HG03060 (cell line): ENCODE data around the gene PLXNA1.

Source experiments
- ATAC-seq: cut with Tn5 transposase; IDR thresholded peaks from one replicate; pipeline ENCODE4 v1.9.1; 2021; ENCODE audit warnings: low read depth, moderate number of reproducible peaks; ENCODE audit not compliant: unreplicated experiment

Gene PLXNA1

DNA sequence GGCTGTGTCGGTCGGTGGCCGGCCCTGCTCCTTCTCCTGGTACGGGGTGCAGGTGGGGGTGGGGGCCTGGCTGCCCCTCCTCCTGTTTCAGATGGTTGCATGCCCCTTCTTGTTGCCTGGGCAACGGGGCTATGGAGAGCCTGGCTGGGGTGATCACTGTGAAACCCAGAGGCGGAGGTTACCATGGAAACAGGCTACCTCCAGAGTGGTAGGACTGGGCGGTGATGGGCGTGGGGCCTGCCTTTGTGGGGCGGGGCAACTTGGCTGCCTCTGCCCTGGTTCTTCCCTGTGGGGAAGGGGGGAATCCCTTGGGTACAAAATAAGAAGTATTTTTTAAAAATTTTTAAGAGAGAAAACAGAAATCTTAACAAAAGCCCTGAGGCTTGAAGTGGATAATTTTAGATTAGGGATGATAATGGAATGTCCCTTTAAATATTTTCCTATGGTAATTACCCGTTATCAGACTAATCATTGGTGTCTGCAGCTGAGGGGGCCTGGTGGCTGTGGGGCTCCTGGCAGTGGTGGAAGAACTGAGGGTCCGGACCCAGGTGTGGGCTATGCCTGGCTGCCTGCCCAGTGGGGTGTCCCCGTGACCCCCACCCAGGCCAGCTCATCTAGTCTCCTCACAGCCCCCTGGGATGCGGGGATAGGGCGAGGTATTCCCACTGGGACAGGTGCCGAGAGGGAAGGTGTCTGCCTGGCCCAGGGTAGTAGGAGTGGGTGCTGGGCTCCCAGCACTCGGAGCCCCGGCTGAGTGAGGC is 32.5 kb downstream of the PLXNA1 start:
- ATAC-seq, result no peak

DNA sequence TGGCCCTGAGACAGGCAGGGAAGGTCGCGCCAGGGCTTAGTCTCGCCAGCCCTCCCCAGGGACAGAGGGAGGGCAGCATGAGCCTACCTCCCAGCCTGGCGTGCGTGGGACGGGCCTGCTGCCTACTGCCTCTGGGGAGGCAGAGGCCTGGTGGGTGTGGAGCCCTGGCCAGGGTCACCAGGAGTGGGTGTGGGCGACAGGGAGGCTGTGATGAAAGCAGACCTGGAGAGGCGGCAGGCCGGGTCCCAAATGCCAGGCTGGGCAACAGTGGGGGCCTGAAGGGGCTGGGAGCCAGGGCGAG is 33.1 kb downstream of the PLXNA1 start:
- ATAC-seq, result no peak

DNA sequence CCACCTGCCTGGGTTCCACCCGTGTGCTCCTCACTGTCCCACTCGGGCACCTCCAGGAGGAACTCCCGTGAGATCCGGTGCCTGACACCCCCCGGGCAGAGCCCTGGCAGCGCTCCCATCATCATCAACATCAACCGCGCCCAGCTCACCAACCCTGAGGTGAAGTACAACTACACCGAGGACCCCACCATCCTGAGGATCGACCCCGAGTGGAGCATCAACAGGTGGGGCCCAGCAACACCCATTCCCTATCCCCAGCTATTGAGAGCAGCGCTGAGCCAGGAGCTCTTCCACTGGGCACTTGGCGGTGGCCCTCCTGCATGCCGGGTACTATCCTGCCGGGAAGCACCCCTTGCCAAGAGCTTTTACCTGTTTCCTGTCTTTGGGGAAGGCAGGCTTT is 33.5 kb downstream of the PLXNA1 start:
- ATAC-seq, result no peak

DNA sequence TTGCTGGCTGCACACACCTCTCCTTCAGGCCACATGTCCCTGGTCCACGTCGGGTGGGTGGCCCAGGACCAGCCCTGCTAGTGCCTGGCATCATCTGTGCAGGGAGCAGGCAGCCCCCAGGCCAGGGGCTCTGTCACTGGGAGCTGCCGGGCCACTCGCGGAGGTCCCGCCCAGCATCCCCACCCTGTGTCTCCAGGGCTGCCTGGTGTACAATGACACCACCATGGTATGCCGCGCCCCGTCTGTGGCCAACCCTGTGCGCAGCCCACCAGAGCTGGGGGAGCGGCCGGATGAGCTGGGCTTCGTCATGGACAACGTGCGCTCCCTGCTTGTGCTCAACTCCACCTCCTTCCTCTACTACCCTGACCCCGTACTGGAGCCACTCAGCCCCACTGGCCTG is 34.3 kb downstream of the PLXNA1 start:
- ATAC-seq, result no peak

DNA sequence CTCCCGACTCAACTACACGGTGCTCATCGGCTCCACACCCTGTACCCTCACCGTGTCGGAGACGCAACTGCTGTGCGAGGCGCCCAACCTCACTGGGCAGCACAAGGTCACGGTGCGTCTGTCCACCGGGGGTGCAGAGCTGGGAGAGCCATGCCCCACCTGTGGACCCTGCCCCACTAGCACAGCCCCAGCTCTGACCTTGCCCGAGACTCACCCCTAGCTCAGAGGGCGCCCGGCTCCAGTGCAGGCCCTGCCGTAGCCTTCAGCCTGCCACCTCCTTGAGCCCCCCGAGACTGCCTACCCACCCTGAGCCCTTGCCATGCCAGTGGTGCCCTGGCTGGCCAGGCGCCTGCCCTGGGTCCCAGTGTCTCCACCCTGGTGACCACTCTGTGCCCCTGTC is 34.9 kb downstream of the PLXNA1 start:
- ATAC-seq, result no peak

DNA sequence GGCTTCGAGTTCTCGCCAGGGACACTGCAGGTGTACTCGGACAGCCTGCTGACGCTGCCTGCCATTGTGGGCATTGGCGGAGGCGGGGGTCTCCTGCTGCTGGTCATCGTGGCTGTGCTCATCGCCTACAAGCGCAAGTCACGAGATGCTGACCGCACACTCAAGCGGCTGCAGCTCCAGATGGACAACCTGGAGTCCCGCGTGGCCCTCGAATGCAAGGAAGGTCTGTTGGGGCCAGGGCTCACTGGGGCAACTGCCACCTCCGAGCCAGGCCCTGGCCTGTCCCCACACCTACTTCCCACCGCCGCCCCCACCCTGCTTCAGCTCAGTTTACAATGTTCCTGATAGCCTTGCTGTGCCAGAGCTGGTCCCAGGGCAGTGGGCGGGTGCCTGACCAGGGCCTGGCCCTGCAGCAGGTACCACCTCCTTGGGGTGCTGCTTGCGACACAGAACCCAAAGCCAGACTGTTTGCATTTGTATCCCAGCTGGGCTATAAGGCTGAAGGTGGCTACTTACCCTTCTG is 35.5 kb downstream of the PLXNA1 start:
- ATAC-seq, result no peak

DNA sequence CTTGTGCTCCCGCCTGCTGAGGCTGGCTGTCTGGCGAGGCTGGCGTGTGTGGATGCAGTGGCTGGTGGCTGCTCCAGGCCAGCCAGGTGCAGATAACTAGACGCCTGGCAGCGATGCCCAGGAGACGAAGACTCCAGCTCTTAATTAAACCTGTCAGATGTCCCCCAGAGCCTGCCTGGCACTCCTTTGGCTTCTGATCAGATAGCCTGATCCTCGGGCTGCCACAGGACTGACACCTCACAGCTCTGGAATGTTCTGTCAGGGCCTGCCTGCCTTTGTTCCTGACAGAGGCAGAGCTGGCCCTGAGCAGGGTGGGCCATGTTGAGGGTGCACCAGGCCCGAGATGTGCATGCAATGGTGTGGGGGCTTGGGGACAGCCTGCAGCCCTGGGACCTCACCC is 36.5 kb downstream of the PLXNA1 start:
- no peak for ATAC-seq

DNA sequence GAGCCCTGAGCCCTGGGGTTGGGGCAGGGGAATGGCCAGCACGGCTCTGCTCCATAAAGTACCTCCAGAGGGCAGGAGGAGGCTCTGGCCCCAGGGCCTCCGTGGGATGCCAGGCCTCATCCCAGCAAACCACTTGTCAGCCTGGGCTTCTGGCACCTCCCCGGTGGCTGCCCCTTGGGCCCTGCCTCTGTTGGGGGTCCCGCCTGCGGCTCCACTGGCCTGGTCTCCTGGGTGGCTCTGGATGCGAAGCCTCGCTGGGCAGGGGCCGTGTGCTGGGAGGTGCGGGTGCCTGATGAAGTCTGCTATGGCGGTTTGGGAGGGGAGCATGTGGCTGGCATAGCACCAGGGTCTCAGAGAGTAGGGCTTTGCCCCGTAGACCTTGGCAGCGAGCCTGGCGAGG is 37.6 kb downstream of the PLXNA1 start:
- no peak for ATAC-seq

DNA sequence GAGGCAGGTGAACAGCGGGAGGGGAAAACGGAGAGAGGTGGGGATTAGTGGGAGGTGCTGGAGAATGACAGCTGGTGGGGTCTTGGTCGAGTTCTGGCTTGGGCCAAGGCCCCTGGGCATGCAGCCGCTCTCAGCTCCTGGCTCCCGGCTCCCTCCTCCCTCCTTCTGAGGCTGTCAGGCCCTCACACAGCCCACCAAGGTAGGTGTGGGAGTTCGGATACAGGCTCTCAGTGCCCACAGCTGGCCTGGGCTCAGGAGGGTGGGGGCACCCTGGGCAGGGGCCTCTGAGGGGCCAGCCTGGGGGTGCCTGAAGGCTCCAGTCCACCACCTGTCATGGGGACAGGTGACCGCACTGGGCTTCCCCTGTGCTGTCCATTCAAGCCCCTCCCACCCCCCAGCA is 39.9 kb downstream of the PLXNA1 start:
- no peak for ATAC-seq

DNA sequence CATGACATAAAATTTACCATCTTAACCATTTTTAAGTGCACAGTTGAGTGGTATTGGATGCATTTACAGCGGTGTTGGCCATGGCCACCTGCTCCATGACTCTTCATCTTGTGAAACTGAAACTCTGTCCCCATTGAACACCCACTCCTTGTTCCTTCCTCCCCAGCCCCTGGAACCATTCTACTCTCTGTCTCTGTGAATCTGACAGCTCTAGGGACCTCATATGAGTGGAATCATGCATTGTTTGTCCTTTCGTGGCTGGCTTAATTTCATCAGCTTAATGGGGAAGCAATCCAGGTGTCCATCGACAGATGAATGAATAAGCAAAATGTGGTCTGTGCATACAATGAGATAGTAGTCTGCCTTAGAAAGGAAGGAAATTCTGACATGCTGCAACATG is 42.5 kb downstream of the PLXNA1 start:
- no peak for ATAC-seq

DNA sequence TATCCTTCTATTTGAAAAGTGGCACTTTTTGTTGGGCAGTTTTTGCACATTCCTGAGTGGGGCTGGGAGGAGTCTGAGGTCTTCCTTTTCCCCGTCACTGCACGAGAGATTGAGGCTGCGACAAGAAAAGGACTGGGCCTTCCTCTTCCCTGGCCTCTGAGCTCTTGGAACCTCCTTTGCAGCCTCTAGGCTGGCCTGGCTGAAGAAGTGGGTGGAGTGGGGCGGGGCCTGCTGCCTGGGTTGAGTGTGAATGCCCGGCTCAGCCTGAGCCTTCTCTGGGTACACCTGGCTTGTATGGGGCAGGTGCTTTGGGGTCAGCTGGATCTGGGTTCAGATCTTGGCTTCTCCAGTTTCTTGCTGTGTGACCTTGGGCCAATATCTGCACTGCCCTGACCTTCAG is 43.1 kb downstream of the PLXNA1 start:
- ATAC-seq, result no peak

DNA sequence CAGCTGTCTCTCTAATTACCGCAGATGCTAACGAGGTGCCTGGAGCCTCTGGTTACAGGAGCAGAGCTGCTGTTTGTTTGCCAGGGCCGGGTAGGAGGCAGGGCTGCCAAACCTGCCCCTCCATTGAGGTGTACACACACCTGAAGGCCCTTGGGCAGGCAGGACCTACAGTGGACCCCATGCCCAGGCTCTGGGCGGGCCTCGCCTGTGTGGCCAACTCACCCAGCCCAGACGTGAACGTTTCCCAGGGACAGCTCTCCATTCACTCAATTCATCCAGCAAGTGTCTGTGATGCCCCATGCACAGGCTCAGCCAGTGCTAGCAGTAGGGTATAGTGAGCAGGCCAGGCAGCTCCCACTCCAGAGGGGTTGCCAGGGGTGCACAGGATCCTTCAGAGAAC is 43.7 kb downstream of the PLXNA1 start:
- no peak for ATAC-seq

DNA sequence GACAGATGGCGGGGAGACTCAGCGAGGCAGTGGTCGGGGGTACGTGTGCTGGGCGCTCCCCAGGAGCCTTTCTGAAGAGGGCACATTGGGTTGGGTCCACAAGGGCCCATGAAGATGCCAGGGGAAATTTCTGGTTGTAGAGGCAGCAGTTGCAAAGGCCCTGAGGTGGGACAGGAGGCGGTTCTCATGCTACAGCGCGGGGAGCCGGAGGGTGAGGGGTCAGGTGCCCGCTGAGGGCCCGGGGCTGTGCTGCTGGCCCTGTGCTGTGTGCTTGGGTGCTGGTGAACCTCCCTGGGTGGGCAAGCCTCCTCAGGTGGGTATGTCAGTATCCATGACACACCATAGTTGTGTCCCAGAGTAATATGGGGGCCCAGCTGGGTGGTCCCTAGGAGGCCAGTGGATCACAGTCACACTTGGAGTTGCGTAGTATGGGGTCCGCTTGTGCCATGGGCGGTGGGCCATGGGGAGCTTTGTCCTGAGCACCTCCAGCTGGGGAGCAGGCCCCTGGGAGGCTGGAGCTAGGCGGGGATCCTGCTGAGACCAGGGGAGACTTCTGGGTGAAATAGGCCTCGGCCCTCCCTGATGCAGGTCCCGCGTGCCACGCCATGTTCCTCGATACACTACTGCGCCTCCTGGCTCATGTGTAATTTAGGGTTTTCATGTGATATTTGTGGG is 44.3 kb downstream of the PLXNA1 start:
- ATAC-seq, result no peak

DNA sequence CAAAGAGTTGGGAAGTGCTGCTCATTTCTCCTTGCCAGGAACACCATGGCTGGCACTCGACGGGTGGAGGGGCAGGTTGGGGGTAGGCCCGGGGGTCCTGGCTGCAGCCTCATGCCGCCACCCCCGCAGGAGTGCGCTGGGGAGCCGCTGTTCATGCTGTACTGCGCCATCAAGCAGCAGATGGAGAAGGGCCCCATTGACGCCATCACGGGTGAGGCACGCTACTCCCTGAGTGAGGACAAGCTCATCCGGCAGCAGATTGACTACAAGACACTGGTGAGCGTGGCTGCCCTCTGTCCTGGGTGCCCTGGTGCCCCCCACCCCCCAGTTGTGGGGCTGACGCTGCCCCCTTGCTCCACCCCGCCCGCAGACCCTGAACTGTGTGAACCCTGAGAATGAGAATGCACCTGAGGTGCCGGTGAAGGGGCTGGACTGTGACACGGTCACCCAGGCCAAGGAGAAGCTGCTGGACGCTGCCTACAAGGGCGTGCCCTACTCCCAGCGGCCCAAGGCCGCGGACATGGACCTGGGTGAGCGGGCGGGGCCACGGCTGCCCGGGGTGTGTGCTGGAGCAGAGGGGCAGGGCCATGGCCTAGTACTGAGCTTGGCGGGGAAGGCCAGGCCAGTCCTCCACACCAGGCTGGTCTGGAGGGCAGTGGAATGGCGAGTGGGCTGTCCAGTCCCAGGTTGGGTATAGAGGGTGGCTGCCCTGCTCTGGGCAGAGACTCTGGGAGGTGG is 45.1 kb downstream of the PLXNA1 start:
- no peak for ATAC-seq

DNA sequence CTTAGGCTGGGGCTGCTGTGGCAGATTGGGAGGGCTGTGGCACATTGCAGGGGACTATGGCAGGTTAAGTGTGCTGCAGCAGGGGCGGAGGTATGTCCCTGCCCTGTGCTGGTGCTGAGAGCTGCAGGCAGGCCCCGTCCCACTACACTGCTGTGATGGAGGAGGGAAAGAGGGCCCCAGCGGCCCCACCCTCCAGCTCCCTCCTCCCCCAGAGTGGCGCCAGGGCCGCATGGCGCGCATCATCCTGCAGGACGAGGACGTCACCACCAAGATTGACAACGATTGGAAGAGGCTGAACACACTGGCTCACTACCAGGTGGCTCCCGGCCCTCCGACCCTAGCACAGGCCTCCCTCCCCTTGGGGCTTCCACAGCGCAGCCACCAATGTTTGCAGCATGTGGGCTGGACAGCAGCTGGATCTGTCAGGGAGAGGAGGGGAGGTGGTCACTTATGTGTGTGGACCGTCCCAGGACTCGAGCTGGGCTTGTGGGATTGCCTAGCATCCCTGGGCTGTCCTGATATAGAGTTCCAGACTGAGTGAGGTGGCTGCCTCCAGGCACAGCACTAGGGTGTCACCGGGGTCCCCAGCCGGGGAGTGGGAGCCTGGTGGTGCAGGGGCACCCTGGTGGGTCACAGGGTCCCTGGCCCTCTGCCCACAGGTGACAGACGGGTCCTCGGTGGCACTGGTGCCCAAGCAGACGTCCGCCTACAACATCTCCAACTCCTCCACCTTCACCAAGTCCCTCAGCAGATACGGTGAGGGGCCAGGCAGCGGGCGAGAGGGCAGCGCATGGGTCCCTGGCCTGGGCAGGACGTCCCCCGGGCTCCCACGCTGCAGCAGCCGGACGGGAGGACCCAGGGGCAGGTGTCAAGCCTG is 46.1 kb downstream of the PLXNA1 start:
- ATAC-seq, result no peak

DNA sequence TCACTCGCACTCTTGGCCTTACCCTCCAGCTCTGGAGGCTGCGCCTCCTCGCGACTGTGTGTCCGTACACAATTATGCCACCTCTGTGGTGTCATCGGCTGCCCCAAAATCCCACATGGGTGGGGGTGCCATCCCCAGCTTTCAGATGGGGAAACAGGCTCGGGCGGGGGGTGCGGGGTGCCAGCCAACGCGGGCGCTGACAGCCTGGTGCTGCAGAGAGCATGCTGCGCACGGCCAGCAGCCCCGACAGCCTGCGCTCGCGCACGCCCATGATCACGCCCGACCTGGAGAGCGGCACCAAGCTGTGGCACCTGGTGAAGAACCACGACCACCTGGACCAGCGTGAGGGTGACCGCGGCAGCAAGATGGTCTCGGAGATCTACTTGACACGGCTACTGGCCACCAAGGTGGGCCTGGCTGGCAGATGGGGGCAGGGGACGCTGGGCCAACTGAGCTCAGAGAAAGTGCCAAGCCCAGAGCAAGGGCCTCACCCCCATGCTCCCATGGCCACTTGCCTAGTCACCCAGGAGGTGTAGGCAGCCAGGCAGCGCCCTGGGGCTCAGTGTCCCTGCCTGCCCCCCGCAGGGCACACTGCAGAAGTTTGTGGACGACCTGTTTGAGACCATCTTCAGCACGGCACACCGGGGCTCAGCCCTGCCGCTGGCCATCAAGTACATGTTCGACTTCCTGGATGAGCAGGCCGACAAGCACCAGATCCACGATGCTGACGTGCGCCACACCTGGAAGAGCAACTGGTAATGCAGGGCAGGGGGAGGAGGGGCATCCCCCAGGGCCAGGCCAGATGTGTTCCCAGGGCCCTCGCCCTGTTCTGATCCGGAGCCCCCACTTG is 47.0 kb downstream of the PLXNA1 start:
- ATAC-seq, result no peak

DNA sequence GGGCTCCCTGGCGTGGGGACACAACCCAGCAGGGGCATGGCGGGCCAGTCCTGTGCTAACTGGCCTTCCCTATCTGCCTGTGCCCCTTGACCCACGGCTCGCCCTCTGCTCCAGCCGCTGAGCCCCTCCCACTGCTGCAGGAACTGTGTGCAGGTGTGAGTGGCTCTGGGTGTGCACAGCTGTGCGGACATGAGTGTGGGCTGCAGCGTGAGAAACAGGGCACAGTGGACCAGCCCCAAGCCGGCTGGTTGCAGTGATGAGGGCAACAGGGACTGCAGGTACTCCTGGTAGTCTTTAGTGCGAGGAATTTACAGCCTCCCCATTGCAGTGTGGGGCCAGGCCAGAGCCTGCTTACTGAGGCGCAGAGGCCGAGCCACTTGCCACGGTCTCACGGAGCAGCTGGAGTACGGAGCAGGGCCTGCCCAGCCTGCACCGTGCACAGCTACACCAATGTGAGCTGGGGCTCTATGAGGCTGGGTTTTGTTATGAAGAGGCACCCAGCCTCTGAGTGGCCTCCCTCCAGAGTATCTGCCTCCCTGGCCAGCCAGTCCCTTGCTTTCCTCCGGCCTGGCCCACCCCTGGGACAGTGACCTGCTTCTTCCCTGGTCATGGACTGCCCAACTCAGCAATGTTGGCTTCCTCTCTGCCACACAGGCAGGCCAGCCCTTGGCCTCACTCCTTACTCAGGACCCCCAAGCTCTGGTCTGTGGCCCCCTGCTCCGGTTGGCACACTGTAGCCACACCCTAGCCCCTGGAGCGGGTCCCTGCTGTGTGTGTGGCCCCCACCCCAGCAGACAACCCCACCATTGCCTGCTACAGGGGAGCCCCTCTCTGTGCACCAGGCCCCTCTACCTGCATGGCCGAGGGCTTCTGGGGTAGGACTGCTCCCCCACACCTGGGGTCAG is 47.8 kb downstream of the PLXNA1 start:
- no peak for ATAC-seq

DNA sequence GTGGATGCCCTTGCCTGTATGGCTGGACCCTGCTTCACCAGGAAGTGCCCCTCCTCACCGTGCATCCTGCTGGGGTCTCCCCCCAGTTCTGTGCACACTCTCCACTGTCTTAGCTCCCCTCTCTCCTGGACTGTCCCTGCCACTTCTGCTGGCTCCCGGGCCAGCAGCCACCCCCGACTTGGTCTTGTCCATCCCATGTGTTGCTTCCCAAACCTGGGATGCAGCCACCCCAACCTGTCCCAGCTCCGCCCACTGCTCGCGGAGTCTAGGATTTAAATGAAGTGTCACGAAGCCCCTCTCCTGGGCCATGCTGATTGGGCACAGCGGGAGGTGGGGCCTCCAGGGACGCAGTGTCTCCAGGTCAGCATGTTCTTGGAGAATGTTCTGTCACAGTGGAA is 48.5 kb downstream of the PLXNA1 start:
- no peak for ATAC-seq

DNA sequence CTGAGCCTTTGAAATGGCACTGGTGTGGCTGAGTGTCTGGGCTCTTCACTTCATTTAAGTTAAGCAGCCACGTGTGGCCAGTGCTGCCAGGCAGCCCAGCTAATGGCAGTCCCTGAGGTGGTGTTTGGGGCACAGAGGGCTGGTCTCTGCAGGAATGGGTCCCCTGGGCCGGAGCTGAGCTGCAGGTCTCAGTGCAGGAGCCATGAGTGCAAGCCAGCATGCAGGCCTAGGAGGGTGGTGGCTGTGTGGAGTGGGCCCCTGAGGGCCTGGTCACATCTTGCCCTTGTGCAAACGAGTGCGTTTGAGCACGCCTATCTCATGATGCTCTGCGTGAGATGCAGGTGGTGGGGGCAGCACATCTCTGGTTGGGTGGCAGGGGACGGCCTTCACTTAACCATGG is 48.9 kb downstream of the PLXNA1 start:
- no peak for ATAC-seq
